ENCODE results near the gene DHRS13. TPM values are rescaled to one million over a fixed set of nuclear protein-coding genes. Genes with fewer than 3 reads are reported as not detected.
A peak's percentile ranks its signal among the peaks of the same experiment; 100 is the strongest.

The DHRS13 gene
- polyA plus RNA-seq, 1 donor from 2014 or later: 91.1 TPM

GRCh38 chr17:28940142-28940541, 37.3 kb upstream of the DHRS13 start:
- Histone ChIP-seq H4K20me1 (ENCODE audit: insufficient read depth) (peaks cover 13% of the 10 kb centered on the region), H3K9me2 (ENCODE audit: insufficient read depth, low read length) (no peaks in the 10 kb centered on the region), H3F3A (ENCODE audit: insufficient read depth, low read length, poor library complexity, severe bottlenecking) (peaks cover 4% of the 10 kb centered on the region), H3K9ac (ENCODE audit: low read length) (no peak overlapping the region), H3K79me2 (replicated peaks; ENCODE audit: insufficient read depth, low read length) (peaks cover 78% of the 10 kb centered on the region), H3K27me3 (ENCODE audit: insufficient read depth, low read depth, low read length) (no peaks in the 10 kb centered on the region), H3K27ac (ENCODE audit: low read length) (peak overlapping the region; percentile 31), H2AFZ (ENCODE audit: low read depth, low read length) (no peak overlapping the region), H3K9me3 (ENCODE audit: low read length) (no peaks in the 10 kb centered on the region), H3K4me2 (ENCODE audit: low read length) (no peak overlapping the region), H3K36me3 (ENCODE audit: insufficient read depth, low read length) (no peaks in the 10 kb centered on the region), H3K4me3 (ENCODE audit: low read length) (peak overlapping the region; percentile 40)
- TF ChIP-seq REST (IDR thresholded peaks at IDR 0.05; ENCODE audit: borderline replicate concordance) (no peak), TAF1 (IDR thresholded peaks at IDR 0.05; ENCODE audit: low read depth) (no peak), EZH2 (IDR thresholded peaks at IDR 0.05; ENCODE audit: borderline replicate concordance, insufficient read depth, low read length, poor library complexity, severe bottlenecking) (no peak), RAD21 (conservative IDR thresholded peaks at IDR 0.05) (no peak), SMC3 (conservative IDR thresholded peaks at IDR 0.05; ENCODE audit: poor library complexity) (no peak), CTCF (IDR thresholded peaks at IDR 0.05; ENCODE audit: poor library complexity, severe bottlenecking) (no peak), EP300 (conservative IDR thresholded peaks at IDR 0.05; ENCODE audit: poor library complexity, severe bottlenecking) (no peak), MXI1 (conservative IDR thresholded peaks at IDR 0.05; ENCODE audit: poor library complexity, severe bottlenecking) (no peak), POLR2AphosphoS5 (IDR thresholded peaks at IDR 0.05) (no peak)

GRCh38 chr17:28938552-28938951, 35.7 kb upstream of the DHRS13 start:
- no peaks in the 10 kb centered on the region for H3K36me3 ChIP-seq (ENCODE audit: insufficient read depth, low read length)
- H3F3A ChIP-seq (ENCODE audit: insufficient read depth, low read length, poor library complexity, severe bottlenecking): peaks cover 4% of the 10 kb centered on the region
- no peak overlapping the region for H2AFZ ChIP-seq (ENCODE audit: low read depth, low read length)
- TF ChIP-seq REST (IDR thresholded peaks at IDR 0.05; ENCODE audit: borderline replicate concordance) (no peak), SMC3 (conservative IDR thresholded peaks at IDR 0.05; ENCODE audit: poor library complexity) (no peak), TAF1 (IDR thresholded peaks at IDR 0.05; ENCODE audit: low read depth) (no peak), EP300 (conservative IDR thresholded peaks at IDR 0.05; ENCODE audit: poor library complexity, severe bottlenecking) (no peak), MXI1 (conservative IDR thresholded peaks at IDR 0.05; ENCODE audit: poor library complexity, severe bottlenecking) (no peak), CTCF (IDR thresholded peaks at IDR 0.05; ENCODE audit: poor library complexity, severe bottlenecking) (no peak), EZH2 (IDR thresholded peaks at IDR 0.05; ENCODE audit: borderline replicate concordance, insufficient read depth, low read length, poor library complexity, severe bottlenecking) (no peak), RAD21 (conservative IDR thresholded peaks at IDR 0.05) (no peak), POLR2AphosphoS5 (IDR thresholded peaks at IDR 0.05) (no peak)
- H3K27ac ChIP-seq (ENCODE audit: low read length): no peak overlapping the region
- H3K9ac ChIP-seq (ENCODE audit: low read length): no peak overlapping the region
- H4K20me1 ChIP-seq (ENCODE audit: insufficient read depth): peaks cover 8% of the 10 kb centered on the region
- no peaks in the 10 kb centered on the region for H3K27me3 ChIP-seq (ENCODE audit: insufficient read depth, low read depth, low read length)
- H3K4me2 ChIP-seq (ENCODE audit: low read length): no peak overlapping the region
- H3K4me3 ChIP-seq (ENCODE audit: low read length): no peak overlapping the region
- no peaks in the 10 kb centered on the region for H3K9me3 ChIP-seq (ENCODE audit: low read length)
- no peaks in the 10 kb centered on the region for H3K9me2 ChIP-seq (ENCODE audit: insufficient read depth, low read length)
- H3K79me2 ChIP-seq (replicated peaks; ENCODE audit: insufficient read depth, low read length): peaks cover 72% of the 10 kb centered on the region
